ENCODE measurements around the gene PPFIA4. TPM values are rescaled to one million over a fixed set of nuclear protein-coding genes. Genes with fewer than 3 reads are reported as not detected.

The PPFIA4 gene
- total and polyA plus RNA-seq, 2 of the 4 experiments (the other 2 are of a cell fraction), result 5.4 to 13.7 TPM

GRCh38 chr1:203058676-203058935 is 32.3 kb downstream of the PPFIA4 start:
- no peak overlapping the region for H2AFZ ChIP-seq (replicated peaks; ENCODE audit: low read length, poor library complexity)
- no peak overlapping the region for H2AK5ac ChIP-seq (ENCODE audit: low read depth, low read length)
- H2BK120ac ChIP-seq (ENCODE audit: low read depth, low read length), result no peak overlapping the region
- ChIA-PET CTCF (no interaction called here), POLR2A (ENCODE audit: unreplicated experiment) (interaction anchor here (0.5 kb wide), 1 partner anchor 12 kb away, joined by 5 read pairs; no protein-coding TSS in a partner anchor)
- H3K4me3 ChIP-seq (ENCODE audit: insufficient read depth, low read depth, low read length), result no peak overlapping the region
- no peak overlapping the region for H3K4ac ChIP-seq (ENCODE audit: low read depth, low read length)
- H3K27me3 ChIP-seq (ENCODE audit: control insufficient read depth, insufficient read depth, low read length), result no peaks in the 10 kb centered on the region; the same call in 1 of the 2 replicates
- DNase-seq, result no peak
- no peak overlapping the region for H2BK15ac ChIP-seq (ENCODE audit: low read depth, low read length)
- peaks cover 18% of the 10 kb centered on the region for H3K36me3 ChIP-seq (ENCODE audit: control insufficient read depth, insufficient read depth, low read length)
- H3K9ac ChIP-seq (ENCODE audit: low read depth, low read length), result no peak overlapping the region
- dilution Hi-C loops (cut with HindIII; ENCODE audit: low sequenced_read_pairs, unreplicated experiment) (no loop called here), in situ Hi-C loops (cut with MboI; ENCODE audit: low sequenced_read_pairs) (no loop called here), intact Hi-C loops (cut with micrococcal nuclease) (no loop called here)
- no peak overlapping the region for H3K4me2 ChIP-seq (ENCODE audit: low read depth, low read length)
- H2AK9ac ChIP-seq (replicated peaks; ENCODE audit: low read depth, low read length, poor library complexity), result no peak overlapping the region
- no peaks in the 10 kb centered on the region for H3K79me1 ChIP-seq (ENCODE audit: low read depth in 1 of 2, low read length in 2 of 2)
- H3K56ac ChIP-seq (ENCODE audit: extremely low read depth, insufficient read depth, low read length), result no peak overlapping the region
- TF ChIP-seq CTCF (conservative IDR thresholded peaks at IDR 0.05; ENCODE audit: low read depth, low read length), result no peak
- TF ChIP-seq POLR2A (IDR thresholded peaks at IDR 0.05; ENCODE audit: low read depth, low read length), result no peak
- no peak for TF ChIP-seq MAFK (IDR thresholded peaks at IDR 0.05; ENCODE audit: low read depth, low read length)
- TF ChIP-seq NFE2L2 (IDR thresholded peaks at IDR 0.05; ENCODE audit: low read depth, low read length), result no peak
- TF ChIP-seq SMC3 (IDR thresholded peaks at IDR 0.05; ENCODE audit: low read depth, low read length), result no peak
- no peak for TF ChIP-seq RFX5 (IDR thresholded peaks at IDR 0.05; ENCODE audit: low read depth, low read length)
- no peak for TF ChIP-seq MXI1 (IDR thresholded peaks at IDR 0.05; ENCODE audit: borderline replicate concordance, low read depth, low read length)
- TF ChIP-seq MAZ (IDR thresholded peaks at IDR 0.05; ENCODE audit: borderline replicate concordance, low read depth, low read length), result no peak
- TF ChIP-seq CEBPB (IDR thresholded peaks at IDR 0.05; ENCODE audit: low read depth, low read length), result no peak
- TF ChIP-seq RAD21 (IDR thresholded peaks at IDR 0.05; ENCODE audit: low read length), result no peak
- TF ChIP-seq, protein P1, sequence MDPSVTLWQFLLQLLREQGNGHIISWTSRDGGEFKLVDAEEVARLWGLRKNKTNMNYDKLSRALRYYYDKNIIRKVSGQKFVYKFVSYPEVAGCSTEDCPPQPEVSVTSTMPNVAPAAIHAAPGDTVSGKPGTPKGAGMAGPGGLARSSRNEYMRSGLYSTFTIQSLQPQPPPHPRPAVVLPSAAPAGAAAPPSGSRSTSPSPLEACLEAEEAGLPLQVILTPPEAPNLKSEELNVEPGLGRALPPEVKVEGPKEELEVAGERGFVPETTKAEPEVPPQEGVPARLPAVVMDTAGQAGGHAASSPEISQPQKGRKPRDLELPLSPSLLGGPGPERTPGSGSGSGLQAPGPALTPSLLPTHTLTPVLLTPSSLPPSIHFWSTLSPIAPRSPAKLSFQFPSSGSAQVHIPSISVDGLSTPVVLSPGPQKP (IDR thresholded peaks at IDR 0.05; ENCODE audit: borderline replicate concordance, low read depth, low read length), result no peak
- no peak for TF ChIP-seq BHLHE40 (IDR thresholded peaks at IDR 0.05; ENCODE audit: low read depth, low read length)
- TF ChIP-seq RCOR1 (IDR thresholded peaks at IDR 0.05; ENCODE audit: insufficient replicate concordance, low read length), result no peak
- TF ChIP-seq, protein P2, sequence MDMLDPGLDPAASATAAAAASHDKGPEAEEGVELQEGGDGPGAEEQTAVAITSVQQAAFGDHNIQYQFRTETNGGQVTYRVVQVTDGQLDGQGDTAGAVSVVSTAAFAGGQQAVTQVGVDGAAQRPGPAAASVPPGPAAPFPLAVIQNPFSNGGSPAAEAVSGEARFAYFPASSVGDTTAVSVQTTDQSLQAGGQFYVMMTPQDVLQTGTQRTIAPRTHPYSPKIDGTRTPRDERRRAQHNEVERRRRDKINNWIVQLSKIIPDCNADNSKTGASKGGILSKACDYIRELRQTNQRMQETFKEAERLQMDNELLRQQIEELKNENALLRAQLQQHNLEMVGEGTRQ (IDR thresholded peaks at IDR 0.05; ENCODE audit: low read depth, low read length), result no peak
- TF ChIP-seq CHD1 (IDR thresholded peaks at IDR 0.05; ENCODE audit: low read depth, low read length), result no peak
- TF ChIP-seq FOS (IDR thresholded peaks at IDR 0.05; ENCODE audit: low read depth, low read length), result no peak
- WGBS, 2 experiments (ENCODE audit: extremely low coverage in 2 of 2, insufficient read length in 1 of 2), result 83% methylated on average over 1 of the region's 1 CpG; no CpG with 5 or more reads in 1 of the 2 experiments
- H4K8ac ChIP-seq (ENCODE audit: low read depth in 2 of 2, low read length in 2 of 2), result no peak overlapping the region
- no peak overlapping the region for H3K23ac ChIP-seq (ENCODE audit: low read depth, low read length)
- no peaks in the 10 kb centered on the region for H4K20me1 ChIP-seq (ENCODE audit: insufficient read depth, low read length)
- no peaks in the 10 kb centered on the region for H3K9me3 ChIP-seq (ENCODE audit: control insufficient read depth, insufficient read depth, low read length)
- no peak for ATAC-seq (ENCODE audit: low read depth)
- H4K5ac ChIP-seq (ENCODE audit: low read depth, low read length), result no peak overlapping the region
- H2BK5ac ChIP-seq (ENCODE audit: low read depth, low read length, poor library complexity, severe bottlenecking), result no peak overlapping the region
- H3K4me1 ChIP-seq (ENCODE audit: control insufficient read depth, insufficient read depth, low read length), result peaks cover 3% of the 10 kb centered on the region; the same call in 1 of the 2 replicates
- no peak overlapping the region for H2BK20ac ChIP-seq (ENCODE audit: low read depth, low read length)
- H3K14ac ChIP-seq (replicated peaks; ENCODE audit: low read depth, low read length), result no peak overlapping the region
- BruUV-seq (replicated peaks), result no TSS peak
- H4K91ac ChIP-seq (ENCODE audit: insufficient read depth, low read depth, low read length), result no peak overlapping the region
- H3K18ac ChIP-seq (ENCODE audit: low read depth, low read length), result no peak overlapping the region
- H3K9me1 ChIP-seq (ENCODE audit: insufficient read depth, low read length), result no peaks in the 10 kb centered on the region
- no peak overlapping the region for H3K27ac ChIP-seq (ENCODE audit: insufficient read depth, low read length)
